ENCODE measurements around the gene NUAK2.

The NUAK2 gene

GRCh38 chr1:205312866-205313562 lies 8.5 kb downstream of the NUAK2 start:
- ATAC-seq = no peak
- TF ChIP-seq SNAI2 (CRISPR knock-in tag; IDR thresholded peaks at IDR 0.05) (no peak), ZNF565 (CRISPR knock-in tag; conservative IDR thresholded peaks at IDR 0.05; ENCODE audit: low read depth) (no peak), TOX (CRISPR knock-in tag; IDR thresholded peaks at IDR 0.05; ENCODE audit: borderline replicate concordance) (no peak), ARNTL (CRISPR knock-in tag; IDR thresholded peaks at IDR 0.05; ENCODE audit: borderline replicate concordance, low read depth) (no peak), BACH2 (CRISPR knock-in tag; IDR thresholded peaks at IDR 0.05; ENCODE audit: borderline replicate concordance) (no peak), TCF4 (CRISPR knock-in tag; IDR thresholded peaks at IDR 0.05; ENCODE audit: borderline replicate concordance) (no peak), GLIS3 (CRISPR knock-in tag; IDR thresholded peaks at IDR 0.05) (no peak), OSR1 (CRISPR knock-in tag; IDR thresholded peaks at IDR 0.05) (no peak), ZNF70 (CRISPR knock-in tag; IDR thresholded peaks at IDR 0.05) (no peak), ZFP3 (CRISPR knock-in tag; IDR thresholded peaks at IDR 0.05) (no peak), PATZ1 (CRISPR knock-in tag; IDR thresholded peaks at IDR 0.05; ENCODE audit: borderline replicate concordance) (no peak), ZFP30 (CRISPR knock-in tag; IDR thresholded peaks at IDR 0.05) (no peak), RARB (CRISPR knock-in tag; IDR thresholded peaks at IDR 0.05) (no peak), CREB5 (CRISPR knock-in tag; IDR thresholded peaks at IDR 0.05; ENCODE audit: low read depth) (no peak)
- TF ChIP-seq, protein P1, sequence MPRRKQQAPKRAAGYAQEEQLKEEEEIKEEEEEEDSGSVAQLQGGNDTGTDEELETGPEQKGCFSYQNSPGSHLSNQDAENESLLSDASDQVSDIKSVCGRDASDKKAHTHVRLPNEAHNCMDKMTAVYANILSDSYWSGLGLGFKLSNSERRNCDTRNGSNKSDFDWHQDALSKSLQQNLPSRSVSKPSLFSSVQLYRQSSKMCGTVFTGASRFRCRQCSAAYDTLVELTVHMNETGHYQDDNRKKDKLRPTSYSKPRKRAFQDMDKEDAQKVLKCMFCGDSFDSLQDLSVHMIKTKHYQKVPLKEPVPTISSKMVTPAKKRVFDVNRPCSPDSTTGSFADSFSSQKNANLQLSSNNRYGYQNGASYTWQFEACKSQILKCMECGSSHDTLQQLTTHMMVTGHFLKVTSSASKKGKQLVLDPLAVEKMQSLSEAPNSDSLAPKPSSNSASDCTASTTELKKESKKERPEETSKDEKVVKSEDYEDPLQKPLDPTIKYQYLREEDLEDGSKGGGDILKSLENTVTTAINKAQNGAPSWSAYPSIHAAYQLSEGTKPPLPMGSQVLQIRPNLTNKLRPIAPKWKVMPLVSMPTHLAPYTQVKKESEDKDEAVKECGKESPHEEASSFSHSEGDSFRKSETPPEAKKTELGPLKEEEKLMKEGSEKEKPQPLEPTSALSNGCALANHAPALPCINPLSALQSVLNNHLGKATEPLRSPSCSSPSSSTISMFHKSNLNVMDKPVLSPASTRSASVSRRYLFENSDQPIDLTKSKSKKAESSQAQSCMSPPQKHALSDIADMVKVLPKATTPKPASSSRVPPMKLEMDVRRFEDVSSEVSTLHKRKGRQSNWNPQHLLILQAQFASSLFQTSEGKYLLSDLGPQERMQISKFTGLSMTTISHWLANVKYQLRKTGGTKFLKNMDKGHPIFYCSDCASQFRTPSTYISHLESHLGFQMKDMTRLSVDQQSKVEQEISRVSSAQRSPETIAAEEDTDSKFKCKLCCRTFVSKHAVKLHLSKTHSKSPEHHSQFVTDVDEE (CRISPR knock-in tag; IDR thresholded peaks at IDR 0.05) = no peak

DNA sequence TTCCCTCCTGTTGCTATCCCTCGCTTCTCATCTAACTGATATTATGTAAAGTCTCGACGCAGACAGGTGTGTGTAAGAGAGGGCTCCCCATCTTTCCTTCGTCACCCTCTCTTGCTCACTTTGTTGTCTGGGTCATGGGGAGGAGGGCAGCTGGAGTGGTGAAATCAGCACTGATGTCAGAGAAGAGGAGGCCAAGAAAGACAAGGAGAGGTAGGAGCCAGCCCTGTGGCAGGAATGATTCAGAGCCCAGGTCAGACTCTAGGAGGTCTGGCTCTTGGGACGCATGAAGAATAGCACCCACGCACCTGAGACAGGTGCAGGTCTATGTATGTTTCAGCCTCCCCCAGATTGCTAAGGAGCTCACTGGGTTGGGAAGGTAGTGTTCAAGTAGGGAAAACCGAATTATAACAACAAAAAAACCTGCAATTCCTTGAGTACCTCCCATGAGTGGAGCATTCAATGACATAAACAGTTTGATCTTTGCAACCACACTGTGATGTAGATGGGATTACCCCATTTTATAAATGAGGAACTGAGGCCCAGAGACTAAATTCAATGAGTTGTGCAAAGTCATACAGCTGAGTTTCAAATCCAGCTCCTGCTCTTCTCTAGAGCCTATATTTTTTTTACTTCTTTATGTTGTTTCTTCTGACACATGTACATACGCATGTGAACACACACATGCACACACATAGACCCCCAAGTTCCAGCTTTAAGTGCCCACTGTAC lies 10.4 kb downstream of the NUAK2 start:
- no peak for ATAC-seq
- no peak for TF ChIP-seq ZNF70 (CRISPR knock-in tag; IDR thresholded peaks at IDR 0.05)
- TF ChIP-seq PATZ1 (CRISPR knock-in tag; IDR thresholded peaks at IDR 0.05; ENCODE audit: borderline replicate concordance) = no peak
- TF ChIP-seq PPARA (CRISPR knock-in tag; IDR thresholded peaks at IDR 0.05; ENCODE audit: borderline replicate concordance) = no peak
- no peak for TF ChIP-seq CSDC2 (CRISPR knock-in tag; IDR thresholded peaks at IDR 0.05)
- TF ChIP-seq ZNF565 (CRISPR knock-in tag; conservative IDR thresholded peaks at IDR 0.05; ENCODE audit: low read depth) = no peak

GRCh38 chr1:205309741-205310140 lies 11.8 kb downstream of the NUAK2 start:
- no peak for ATAC-seq
- TF ChIP-seq ZFP3 (CRISPR knock-in tag; IDR thresholded peaks at IDR 0.05) = no peak
- no peak for TF ChIP-seq POU6F1 (CRISPR knock-in tag; IDR thresholded peaks at IDR 0.05; ENCODE audit: borderline replicate concordance, low read depth)
- no peak for TF ChIP-seq ZNF8 (CRISPR knock-in tag; IDR thresholded peaks at IDR 0.05)
- TF ChIP-seq, protein P1 (CRISPR knock-in tag; IDR thresholded peaks at IDR 0.05) = no peak
- no peak for TF ChIP-seq OSR1 (CRISPR knock-in tag; IDR thresholded peaks at IDR 0.05)
- no peak for TF ChIP-seq TCF4 (CRISPR knock-in tag; IDR thresholded peaks at IDR 0.05; ENCODE audit: borderline replicate concordance)
- no peak for TF ChIP-seq ZFP30 (CRISPR knock-in tag; IDR thresholded peaks at IDR 0.05)
- no peak for TF ChIP-seq ZNF70 (CRISPR knock-in tag; IDR thresholded peaks at IDR 0.05)
- no peak for TF ChIP-seq ARNTL (CRISPR knock-in tag; IDR thresholded peaks at IDR 0.05; ENCODE audit: borderline replicate concordance, low read depth)
- TF ChIP-seq SNAI2 (CRISPR knock-in tag; IDR thresholded peaks at IDR 0.05) = no peak
- no peak for TF ChIP-seq CREB5 (CRISPR knock-in tag; IDR thresholded peaks at IDR 0.05; ENCODE audit: low read depth)
- no peak for TF ChIP-seq ISL1 (CRISPR knock-in tag; IDR thresholded peaks at IDR 0.05)
- no peak for TF ChIP-seq GLIS3 (CRISPR knock-in tag; IDR thresholded peaks at IDR 0.05)
- TF ChIP-seq RARB (CRISPR knock-in tag; IDR thresholded peaks at IDR 0.05) = no peak
- no peak for TF ChIP-seq CSDC2 (CRISPR knock-in tag; IDR thresholded peaks at IDR 0.05)

All from SK-N-SH treated with all-trans-retinoic acid at 6 μM for 48 hours (cell line).